Measurements from ENCODE around the gene FILIP1L. TPM values are rescaled to one million over a fixed set of nuclear protein-coding genes. Genes with fewer than 3 reads are reported as not detected.

Gene FILIP1L
- total RNA-seq, 1 experiment from 2014 or later = 0.07 TPM

DNA sequence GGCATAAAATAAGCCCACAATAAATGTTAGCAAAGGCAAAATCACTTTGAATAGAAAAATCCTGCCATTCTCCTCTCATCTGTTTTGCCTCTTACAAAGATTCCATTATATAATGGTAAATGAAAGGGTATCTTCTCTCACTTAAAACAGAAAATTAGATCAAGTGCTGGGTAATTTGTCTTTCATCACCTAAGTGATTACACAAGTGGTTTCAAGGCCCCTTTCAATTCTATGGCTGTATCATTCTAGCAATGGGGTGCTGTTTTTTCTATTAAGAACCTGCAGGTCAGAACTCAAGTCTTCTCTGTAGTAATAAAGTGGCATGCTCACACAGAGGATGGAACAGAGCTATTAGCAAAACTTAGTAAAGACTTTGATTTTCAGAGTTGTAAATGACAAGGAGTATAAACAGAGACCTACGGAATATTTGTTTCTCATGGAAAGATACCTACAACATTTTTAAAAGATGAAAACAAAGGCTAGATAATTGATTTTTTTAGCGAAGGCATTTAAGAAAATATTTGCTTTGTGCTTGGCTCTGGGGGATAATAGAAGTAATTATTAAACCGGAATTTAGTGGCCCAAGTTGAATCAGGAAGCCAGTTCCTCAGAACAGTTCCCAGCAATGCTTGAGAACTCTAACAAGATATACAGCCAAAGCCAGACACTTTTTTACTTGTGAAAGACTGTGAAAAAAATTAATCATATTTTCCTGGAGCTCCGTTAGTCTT, 159.2 kb downstream of the FILIP1L start:
- H3K14ac ChIP-seq (ENCODE audit: insufficient read depth, low read length) = no peak overlapping the region
- no peak overlapping the region for H3T11ph ChIP-seq (ENCODE audit: low read length)
- no peaks in the 10 kb centered on the region for H3K79me1 ChIP-seq (ENCODE audit: insufficient read depth, low read depth, low read length, poor library complexity, severe bottlenecking)
- WGBS (ENCODE audit: extremely low coverage, insufficient read length, low lambda C conversion rate) = no CpG with 5 or more reads among the region's 4 CpGs
- H2BK120ac ChIP-seq (ENCODE audit: low read depth, low read length, poor library complexity, severe bottlenecking) = no peak overlapping the region
- no peak for DNase-seq
- no peak overlapping the region for H2BK20ac ChIP-seq (ENCODE audit: low read depth, low read length, poor library complexity, severe bottlenecking)
- H3K27me3 ChIP-seq (ENCODE audit: insufficient read depth, low read length) = no peaks in the 10 kb centered on the region
- H3K4me2 ChIP-seq (ENCODE audit: insufficient read depth, insufficient read length, low read length) = no peak overlapping the region
- no peak overlapping the region for H3K27ac ChIP-seq (ENCODE audit: insufficient read length, low read depth, low read length)
- no peak overlapping the region for H4K8ac ChIP-seq (replicated peaks; ENCODE audit: insufficient read length, low read depth, low read length)
- Mint-ChIP-seq H3K9me3 (no peaks in the 10 kb centered on the region), H3K4me1 (peaks cover 7 to 8% of the 10 kb centered on the region in 2 experiments; a peak in 3 of 4 replicates), H3K4me3 (no peak overlapping the region), H3K27me3 (ENCODE audit: low read depth) (no peaks in the 10 kb centered on the region), H3K36me3 (ENCODE audit: insufficient read depth in 1 of 3, low read depth in 3 of 3) (no peaks in the 10 kb centered on the region), H3K27ac (0 out of 7 replicates have a peak overlapping the region, but pooled peaks of 1 of the 3 experiments have one; percentile 24)
- no peaks in the 10 kb centered on the region; the same call in 1 of the 2 replicates for H3K4me1 ChIP-seq (ENCODE audit: insufficient read depth, low read length)
- no peak overlapping the region for H2AK5ac ChIP-seq (ENCODE audit: insufficient read length, low read length)
- no peak overlapping the region for H2AFZ ChIP-seq (ENCODE audit: low read length)
- no peaks in the 10 kb centered on the region for H3K23me2 ChIP-seq (ENCODE audit: insufficient read length, low read depth, low read length, poor library complexity, severe bottlenecking)
- no peak overlapping the region for H3K9ac ChIP-seq (ENCODE audit: extremely low read depth, insufficient read length, low read length)
- H4K5ac ChIP-seq (ENCODE audit: insufficient read length, low read depth, low read length) = no peak overlapping the region
- H3K79me2 ChIP-seq (ENCODE audit: insufficient read depth, low read length) = no peaks in the 10 kb centered on the region
- H4K20me1 ChIP-seq (ENCODE audit: control insufficient read depth, insufficient read depth, insufficient read length) = no peaks in the 10 kb centered on the region
- no peak overlapping the region for H3K56ac ChIP-seq (ENCODE audit: insufficient read length, low read depth, low read length)
- H2BK12ac ChIP-seq (ENCODE audit: insufficient read length, low read depth, low read length) = no peak overlapping the region
- H3K18ac ChIP-seq (ENCODE audit: insufficient read length, low read depth, low read length) = no peak overlapping the region
- H2BK5ac ChIP-seq (ENCODE audit: insufficient read length, low read length) = no peak overlapping the region
- no peak overlapping the region for H4K91ac ChIP-seq (ENCODE audit: insufficient read length, low read depth, low read length)
- no peaks in the 10 kb centered on the region for H3K9me3 ChIP-seq (ENCODE audit: control insufficient read depth, low read depth, low read length)
- TF ChIP-seq, protein P1, sequence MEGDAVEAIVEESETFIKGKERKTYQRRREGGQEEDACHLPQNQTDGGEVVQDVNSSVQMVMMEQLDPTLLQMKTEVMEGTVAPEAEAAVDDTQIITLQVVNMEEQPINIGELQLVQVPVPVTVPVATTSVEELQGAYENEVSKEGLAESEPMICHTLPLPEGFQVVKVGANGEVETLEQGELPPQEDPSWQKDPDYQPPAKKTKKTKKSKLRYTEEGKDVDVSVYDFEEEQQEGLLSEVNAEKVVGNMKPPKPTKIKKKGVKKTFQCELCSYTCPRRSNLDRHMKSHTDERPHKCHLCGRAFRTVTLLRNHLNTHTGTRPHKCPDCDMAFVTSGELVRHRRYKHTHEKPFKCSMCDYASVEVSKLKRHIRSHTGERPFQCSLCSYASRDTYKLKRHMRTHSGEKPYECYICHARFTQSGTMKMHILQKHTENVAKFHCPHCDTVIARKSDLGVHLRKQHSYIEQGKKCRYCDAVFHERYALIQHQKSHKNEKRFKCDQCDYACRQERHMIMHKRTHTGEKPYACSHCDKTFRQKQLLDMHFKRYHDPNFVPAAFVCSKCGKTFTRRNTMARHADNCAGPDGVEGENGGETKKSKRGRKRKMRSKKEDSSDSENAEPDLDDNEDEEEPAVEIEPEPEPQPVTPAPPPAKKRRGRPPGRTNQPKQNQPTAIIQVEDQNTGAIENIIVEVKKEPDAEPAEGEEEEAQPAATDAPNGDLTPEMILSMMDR (conservative IDR thresholded peaks at IDR 0.05) = no peak
- no peak overlapping the region for H2BK15ac ChIP-seq (ENCODE audit: low read depth, low read length)
- H3K23ac ChIP-seq (ENCODE audit: insufficient read length, low read depth, low read length) = no peak overlapping the region
- H3K4ac ChIP-seq (ENCODE audit: low read depth, low read length) = no peak overlapping the region
